Spleen (tissue), 7 donors: Measurements from ENCODE around the gene TMEM132C.

Source experiments
- CTCF ChIP-seq, 11 experiments: fragments of 200-600 bp in 7 of 11; fragments of 450-650 bp in 4 of 11; sonication (generic) in 4 of 11; IDR thresholded peaks in 8 of 11; conservative IDR thresholded peaks in 3 of 11; 1 replicate in 7 of 11; 2 replicates in 4 of 11; pipeline versions ENCODE4 v1.4.0 to v1.8.0; 2016 to 2021; ENCODE audit warnings: antibody characterized with exemption in 11 of 11, inconsistent platforms in 4 of 11, mild to moderate bottlenecking in 1 of 11
- POLR2A ChIP-seq, 3 donors: fragments of 450-650 bp; IDR thresholded peaks; one replicate each; pipeline ENCODE4 v1.5.1; 2017; ENCODE audit warnings: antibody characterized with exemption in 3 of 3, mild to moderate bottlenecking in 1 of 3
- donor health status: DM: no; HTN: no; CAD: no; lungs with moderate emphysema.
- donor health status: DM: no; HTN: no; CAD: no.
- donor health status: DM: no; HTN: no; CAD: no.

- TF ChIP-seq CTCF (IDR thresholded peaks at IDR 0.05 in 8 of 11, conservative IDR thresholded peaks at IDR 0.05 in 3 of 11) (no peak), POLR2A (IDR thresholded peaks at IDR 0.05) (no peak)
These were observed 50.1 kb downstream of the TMEM132C start for GRCh38 chr12:128316973-128317526.
